HG03442 (cell line): Measurements from ENCODE around the gene IRX2.

Experiments
- ATAC-seq: cut with Tn5 transposase; IDR thresholded peaks from one replicate; pipeline ENCODE4 v1.9.1; 2021; ENCODE audit warnings: mild to moderate bottlenecking, moderate library complexity; ENCODE audit not compliant: unreplicated experiment

Gene IRX2

DNA sequence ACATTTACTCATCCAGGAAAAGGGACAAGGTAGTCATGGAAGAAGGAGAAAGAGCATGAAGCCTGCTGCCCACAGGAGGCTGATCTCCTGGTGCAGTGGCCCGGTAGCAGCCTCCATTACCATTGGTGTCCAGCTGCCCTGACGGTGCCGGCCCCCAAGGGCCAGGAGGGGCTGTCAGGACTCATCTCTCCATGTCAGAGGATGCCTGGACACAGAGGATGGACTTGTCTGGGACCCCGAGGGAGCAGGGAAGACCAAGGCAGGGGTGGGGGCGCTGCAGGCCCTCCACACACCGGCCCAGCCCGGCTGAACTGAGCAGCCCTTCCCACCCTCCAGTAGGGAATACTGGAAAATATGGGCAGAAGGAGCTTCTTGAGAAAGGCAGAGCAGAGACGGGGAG lies 52.2 kb downstream of the IRX2 start:
- no peak for ATAC-seq

DNA sequence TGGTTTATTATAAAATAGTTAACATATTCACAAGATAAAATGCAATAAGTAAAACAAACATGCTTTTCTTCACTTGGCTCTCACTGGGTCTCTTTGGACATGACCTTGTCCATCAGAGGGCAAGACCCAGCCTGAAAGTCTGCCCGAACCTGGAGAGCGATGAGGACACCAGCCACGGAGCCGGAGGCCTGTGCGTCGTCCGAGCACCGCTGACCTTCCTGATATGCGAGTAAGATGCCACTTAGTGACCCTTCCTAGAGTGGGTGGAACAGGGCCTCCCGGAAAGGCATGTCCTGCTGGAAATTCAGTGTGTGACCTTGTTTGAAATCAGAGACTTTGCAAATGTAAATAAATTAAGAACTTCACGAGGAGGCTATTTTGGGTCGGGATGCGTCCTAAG lies 52.9 kb downstream of the IRX2 start:
- ATAC-seq = no peak

DNA sequence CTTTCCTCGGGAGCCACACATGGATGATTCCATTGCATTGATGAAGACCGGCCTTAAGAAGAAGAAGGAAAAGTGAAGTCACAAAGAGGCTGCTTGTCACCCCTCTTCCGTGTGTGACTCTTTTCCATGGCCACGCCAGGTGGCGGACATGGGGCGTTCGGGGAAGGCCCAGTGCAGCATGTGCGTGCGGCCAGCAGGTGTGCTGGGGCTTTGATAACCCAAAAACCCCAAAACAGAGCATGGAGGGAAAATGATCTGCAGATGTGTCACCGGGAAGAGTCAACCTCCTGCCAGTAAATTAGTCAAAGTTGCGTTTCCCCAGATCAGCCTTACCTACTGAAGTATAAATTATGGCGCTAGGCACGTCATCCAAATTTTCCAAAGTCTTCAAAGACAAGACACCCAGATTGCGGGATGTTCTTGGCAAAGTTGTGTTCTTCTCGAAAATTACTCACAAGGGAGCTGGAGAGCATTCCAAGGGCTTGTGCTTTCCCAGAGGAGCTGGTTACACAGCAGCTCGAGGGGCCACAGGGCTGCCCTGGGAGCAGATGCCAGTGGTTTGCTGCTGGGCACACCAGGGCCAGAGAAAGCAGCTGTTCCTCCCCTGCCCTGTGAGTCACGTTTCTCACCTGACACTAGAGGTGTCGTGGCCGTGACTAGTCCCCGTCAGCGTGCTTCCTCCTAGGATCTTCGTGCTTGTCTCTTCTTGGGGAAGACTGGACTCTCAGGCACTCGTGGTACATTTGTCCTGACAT lies 53.9 kb downstream of the IRX2 start:
- no peak for ATAC-seq

DNA sequence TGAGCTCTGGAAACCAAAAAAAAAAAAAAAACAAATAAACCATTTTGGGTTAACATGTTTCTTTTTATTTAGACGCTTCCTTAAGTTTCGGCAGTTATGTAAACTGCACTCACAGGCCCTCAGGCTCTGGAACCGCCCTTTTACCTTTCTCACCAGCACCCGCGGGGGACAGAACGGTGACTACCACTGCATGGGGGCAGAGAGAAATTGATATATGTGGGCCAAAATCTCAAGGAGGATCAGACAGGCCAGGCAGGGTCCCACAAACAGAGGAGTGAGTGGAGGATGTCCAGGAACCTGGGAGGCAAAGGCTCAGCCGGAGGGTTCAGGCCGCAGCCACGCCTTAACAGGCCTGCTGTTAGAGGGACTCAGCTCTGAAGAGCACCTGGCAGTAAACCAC lies 54.4 kb downstream of the IRX2 start:
- no peak for ATAC-seq
